ENCODE data around the gene VAV3. TPM values are rescaled to one million over a fixed set of nuclear protein-coding genes. Genes with fewer than 3 reads are reported as not detected.
"Not testable (repeated sequence)": the region's sequence is repeated elsewhere in the genome, so short reads cannot be mapped to it uniquely, and the experiment has no call there.

Gene VAV3
- polyA plus RNA-seq, 1 donor, result 18.3 TPM

GRCh38 chr1:107750364-107750959 lies 214.5 kb downstream of the VAV3 start:
- 40% methylated on average over 3 of the region's 6 CpGs for WGBS (ENCODE audit: insufficient coverage, low lambda C conversion rate)
- Histone ChIP-seq H3K9me3 (ENCODE audit: control insufficient read depth, low read depth, low read length) (no peaks in the 10 kb centered on the region), H3K27ac (ENCODE audit: low read length) (no peak overlapping the region), H3K27me3 (ENCODE audit: control insufficient read depth, insufficient read depth, low read length) (no peaks in the 10 kb centered on the region), H3K4me3 (ENCODE audit: low read length) (no peak overlapping the region), H3K4me1 (ENCODE audit: control insufficient read depth, insufficient read depth, low read length) (no peaks in the 10 kb centered on the region), H3K36me3 (ENCODE audit: control insufficient read depth, insufficient read depth, low read length) (no peaks in the 10 kb centered on the region)
- DNase-seq, result peak; percentile 42 to 63

- Histone ChIP-seq H3K9me3 (ENCODE audit: control insufficient read depth, low read depth, low read length) (no peaks in the 10 kb centered on the region), H3K4me3 (ENCODE audit: low read length) (no peak overlapping the region), H3K27ac (ENCODE audit: low read length) (no peak overlapping the region), H3K36me3 (ENCODE audit: control insufficient read depth, insufficient read depth, low read length) (no peaks in the 10 kb centered on the region), H3K27me3 (ENCODE audit: control insufficient read depth, insufficient read depth, low read length) (no peaks in the 10 kb centered on the region), H3K4me1 (ENCODE audit: control insufficient read depth, insufficient read depth, low read length) (no peaks in the 10 kb centered on the region)
- peak in 1 of 2 donors; percentile 11 for DNase-seq
- no CpG with 5 or more reads among the region's 2 CpGs for WGBS (ENCODE audit: insufficient coverage, low lambda C conversion rate)
These were observed 216.4 kb downstream of the VAV3 start for GRCh38 chr1:107748531-107748930.

GRCh38 chr1:107741242-107741641 lies 223.7 kb downstream of the VAV3 start:
- no peak for DNase-seq
- H3K9me3 ChIP-seq (ENCODE audit: control insufficient read depth, low read depth, low read length), result no peaks in the 10 kb centered on the region
- no peaks in the 10 kb centered on the region for H3K27me3 ChIP-seq (ENCODE audit: control insufficient read depth, insufficient read depth, low read length)
- WGBS (ENCODE audit: insufficient coverage, low lambda C conversion rate), result no CpG with 5 or more reads among the region's 4 CpGs
- H3K4me3 ChIP-seq (ENCODE audit: low read length), result no peak overlapping the region
- H3K27ac ChIP-seq (ENCODE audit: low read length), result no peak overlapping the region
- H3K4me1 ChIP-seq (ENCODE audit: control insufficient read depth, insufficient read depth, low read length), result no peaks in the 10 kb centered on the region
- no peaks in the 10 kb centered on the region for H3K36me3 ChIP-seq (ENCODE audit: control insufficient read depth, insufficient read depth, low read length)

- 67% methylated on average over 1 of the region's 4 CpGs for WGBS (ENCODE audit: insufficient coverage, low lambda C conversion rate)
- no peak overlapping the region for H3K27ac ChIP-seq (ENCODE audit: low read length)
- no peak overlapping the region for H3K4me3 ChIP-seq (ENCODE audit: low read length)
- no peaks in the 10 kb centered on the region for H3K27me3 ChIP-seq (ENCODE audit: control insufficient read depth, insufficient read depth, low read length)
- no peaks in the 10 kb centered on the region for H3K36me3 ChIP-seq (ENCODE audit: control insufficient read depth, insufficient read depth, low read length)
- no peaks in the 10 kb centered on the region for H3K9me3 ChIP-seq (ENCODE audit: control insufficient read depth, low read depth, low read length)
- no peak for DNase-seq
- H3K4me1 ChIP-seq (ENCODE audit: control insufficient read depth, insufficient read depth, low read length), result no peaks in the 10 kb centered on the region
These were observed 224.4 kb downstream of the VAV3 start for GRCh38 chr1:107740579-107740978.

GRCh38 chr1:107739651-107740050 lies 225.3 kb downstream of the VAV3 start:
- DNase-seq, result no peak
- Histone ChIP-seq H3K4me3 (ENCODE audit: low read length) (no peak overlapping the region), H3K9me3 (ENCODE audit: control insufficient read depth, low read depth, low read length) (no peaks in the 10 kb centered on the region), H3K4me1 (ENCODE audit: control insufficient read depth, insufficient read depth, low read length) (no peaks in the 10 kb centered on the region), H3K36me3 (ENCODE audit: control insufficient read depth, insufficient read depth, low read length) (no peaks in the 10 kb centered on the region), H3K27me3 (ENCODE audit: control insufficient read depth, insufficient read depth, low read length) (no peaks in the 10 kb centered on the region), H3K27ac (ENCODE audit: low read length) (no peak overlapping the region)
- no CpG with 5 or more reads among the region's 2 CpGs for WGBS (ENCODE audit: insufficient coverage, low lambda C conversion rate)

GRCh38 chr1:107739201-107739600 lies 225.8 kb downstream of the VAV3 start:
- Histone ChIP-seq H3K4me1 (ENCODE audit: control insufficient read depth, insufficient read depth, low read length) (no peaks in the 10 kb centered on the region), H3K9me3 (ENCODE audit: control insufficient read depth, low read depth, low read length) (no peaks in the 10 kb centered on the region), H3K4me3 (ENCODE audit: low read length) (no peak overlapping the region), H3K36me3 (ENCODE audit: control insufficient read depth, insufficient read depth, low read length) (no peaks in the 10 kb centered on the region), H3K27ac (ENCODE audit: low read length) (no peak overlapping the region), H3K27me3 (ENCODE audit: control insufficient read depth, insufficient read depth, low read length) (no peaks in the 10 kb centered on the region)
- no CpG with 5 or more reads among the region's 4 CpGs for WGBS (ENCODE audit: insufficient coverage, low lambda C conversion rate)
- DNase-seq, result no peak

- 94% methylated on average over 7 of the region's 7 CpGs for WGBS (ENCODE audit: insufficient coverage, low lambda C conversion rate)
- not testable (repeated sequence) for DNase-seq; H3K4me1 ChIP-seq (ENCODE audit: control insufficient read depth, insufficient read depth, low read length); H3K27ac ChIP-seq (ENCODE audit: low read length); H3K4me3 ChIP-seq (ENCODE audit: low read length); H3K9me3 ChIP-seq (ENCODE audit: control insufficient read depth, low read depth, low read length); H3K36me3 ChIP-seq (ENCODE audit: control insufficient read depth, insufficient read depth, low read length); H3K27me3 ChIP-seq (ENCODE audit: control insufficient read depth, insufficient read depth, low read length)
These were observed 231.6 kb downstream of the VAV3 start for GRCh38 chr1:107733401-107733800.

GRCh38 chr1:107727866-107728265 lies 237.1 kb downstream of the VAV3 start:
- Histone ChIP-seq H3K9me3 (ENCODE audit: control insufficient read depth, low read depth, low read length) (no peaks in the 10 kb centered on the region), H3K4me1 (ENCODE audit: control insufficient read depth, insufficient read depth, low read length) (no peaks in the 10 kb centered on the region), H3K4me3 (ENCODE audit: low read length) (no peak overlapping the region), H3K36me3 (ENCODE audit: control insufficient read depth, insufficient read depth, low read length) (no peaks in the 10 kb centered on the region), H3K27me3 (ENCODE audit: control insufficient read depth, insufficient read depth, low read length) (no peaks in the 10 kb centered on the region), H3K27ac (ENCODE audit: low read length) (no peak overlapping the region)
- no peak for DNase-seq
- WGBS (ENCODE audit: insufficient coverage, low lambda C conversion rate), result 100% methylated on average over 1 of the region's 2 CpGs

- no peaks in the 10 kb centered on the region for H3K4me1 ChIP-seq (ENCODE audit: control insufficient read depth, insufficient read depth, low read length)
- WGBS (ENCODE audit: insufficient coverage, low lambda C conversion rate), result 86% methylated on average over 2 of the region's 2 CpGs
- no peaks in the 10 kb centered on the region for H3K36me3 ChIP-seq (ENCODE audit: control insufficient read depth, insufficient read depth, low read length)
- H3K27me3 ChIP-seq (ENCODE audit: control insufficient read depth, insufficient read depth, low read length), result no peaks in the 10 kb centered on the region
- no peak overlapping the region for H3K4me3 ChIP-seq (ENCODE audit: low read length)
- no peak for DNase-seq
- no peak overlapping the region for H3K27ac ChIP-seq (ENCODE audit: low read length)
- no peaks in the 10 kb centered on the region for H3K9me3 ChIP-seq (ENCODE audit: control insufficient read depth, low read depth, low read length)
These were observed 238.1 kb downstream of the VAV3 start for GRCh38 chr1:107726860-107727259.

GRCh38 chr1:107724648-107725047 lies 240.3 kb downstream of the VAV3 start:
- no peaks in the 10 kb centered on the region for H3K36me3 ChIP-seq (ENCODE audit: control insufficient read depth, insufficient read depth, low read length)
- H3K27me3 ChIP-seq (ENCODE audit: control insufficient read depth, insufficient read depth, low read length), result no peaks in the 10 kb centered on the region
- no peak overlapping the region for H3K27ac ChIP-seq (ENCODE audit: low read length)
- no peak for DNase-seq
- H3K4me3 ChIP-seq (ENCODE audit: low read length), result no peak overlapping the region
- no peaks in the 10 kb centered on the region for H3K4me1 ChIP-seq (ENCODE audit: control insufficient read depth, insufficient read depth, low read length)
- no peaks in the 10 kb centered on the region for H3K9me3 ChIP-seq (ENCODE audit: control insufficient read depth, low read depth, low read length)
- no CpG with 5 or more reads among the region's 1 CpG for WGBS (ENCODE audit: insufficient coverage, low lambda C conversion rate)

GRCh38 chr1:107720210-107720609 lies 244.8 kb downstream of the VAV3 start:
- not testable (repeated sequence) for H3K27me3 ChIP-seq (ENCODE audit: control insufficient read depth, insufficient read depth, low read length)

More at GRCh38 chr1:107720210-107720609, 244.8 kb downstream of the VAV3 start:
- not testable (repeated sequence) for H3K4me1 ChIP-seq (ENCODE audit: control insufficient read depth, insufficient read depth, low read length); H3K9me3 ChIP-seq (ENCODE audit: control insufficient read depth, low read depth, low read length); DNase-seq; H3K27ac ChIP-seq (ENCODE audit: low read length); H3K36me3 ChIP-seq (ENCODE audit: control insufficient read depth, insufficient read depth, low read length); H3K4me3 ChIP-seq (ENCODE audit: low read length)
- no CpG with 5 or more reads among the region's 4 CpGs for WGBS (ENCODE audit: insufficient coverage, low lambda C conversion rate)
